Stomach (tissue), 9 donors: Measurements from ENCODE around the gene SSH2. TPM values are rescaled to one million over a fixed set of nuclear protein-coding genes. Genes with fewer than 3 reads are reported as not detected.
"Not testable (repeated sequence)": the region's sequence is repeated elsewhere in the genome, so short reads cannot be mapped to it uniquely, and the experiment has no call there.

ENCODE experiments used
- DNase-seq, 2 donors: peaks; one replicate each; pipeline versions ENCODE4 v3.0.0 to v3.0.0-alpha.2; 2013 to 2019
- H3K27ac ChIP-seq, 5 donors: fragments of 200-600 bp in 4 of 5; sonication (generic) in 4 of 5; one replicate each; pipeline ENCODE4 v1.5.1; 2013 to 2019; ENCODE audit warnings: mild to moderate bottlenecking in 1 of 5, moderate library complexity in 1 of 5
- H3K27me3 ChIP-seq, 3 donors: fragments of 200-600 bp; sonication (generic); one replicate each; pipeline ENCODE4 v1.5.1; 2017 to 2019; ENCODE audit warnings: mixed run types in 1 of 3
- H3K36me3 ChIP-seq, 4 donors: fragments of 200-600 bp; sonication (generic); 1 replicate in 3 of 4; 2 replicates in 1 of 4; pipeline ENCODE4 v1.5.1; 2016 to 2019
- H3K4me1 ChIP-seq, 4 donors: fragments of 200-600 bp; sonication (generic); one replicate each; pipeline ENCODE4 v1.5.1; 2016 to 2019
- H3K4me3 ChIP-seq, 4 donors: fragments of 200-600 bp; sonication (generic) in 3 of 4; one replicate each; pipeline ENCODE4 v1.5.1; 2016 to 2019; ENCODE audit warnings: mild to moderate bottlenecking in 1 of 4
- H3K9me3 ChIP-seq, 4 donors: fragments of 200-600 bp; sonication (generic); one replicate each; pipeline ENCODE4 v1.5.1; 2016 to 2019
- CTCF ChIP-seq, 7 experiments: fragments of 450-650 bp in 4 of 7; fragments of 200-600 bp in 3 of 7; sonication (generic) in 3 of 7; IDR thresholded peaks; one replicate each; pipeline ENCODE4 v1.5.1; 2016 to 2019; ENCODE audit warnings: antibody characterized with exemption in 7 of 7, control low read depth in 2 of 7, mild to moderate bottlenecking in 1 of 7
- EP300 ChIP-seq: sonication (generic); formaldehyde crosslinking; IDR thresholded peaks from one replicate; pipeline ENCODE4 v1.6.1; 2017; ENCODE audit warnings: antibody characterized with exemption
- POLR2A ChIP-seq, 4 donors: fragments of 450-650 bp; IDR thresholded peaks; one replicate each; pipeline ENCODE4 v1.6.1; 2016; ENCODE audit warnings: antibody characterized with exemption in 4 of 4, control low read depth in 2 of 4, mild to moderate bottlenecking in 1 of 4, moderate library complexity in 1 of 4
- POLR2AphosphoS5 ChIP-seq, 3 donors: sonication (generic); formaldehyde crosslinking; IDR thresholded peaks; one replicate each; pipeline ENCODE4 v1.6.1; 2016; ENCODE audit warnings: antibody characterized with exemption in 3 of 3
- WGBS, 5 donors: extraction: QIAGEN DNeasy Blood & Tissue Kit in 3 of 5; methylation state at CpG; one replicate each; pipeline versions ENCODE4 v1.1.5 to v1.1.7; 2013 to 2018; 5-methylcytosine and 5-hydroxymethylcytosine counted together
- intact Hi-C: fragments of 100-400 bp; cut with DNase I; formaldehyde crosslinking; loops from one replicate; pipeline ENCODE4 v1.15.1; 2023; ENCODE audit warnings: low total_unique reads
- polyA plus RNA-seq, 3 donors: library from polyadenylated mRNA; stranded (reverse); fragments of 200-250 nt; gene quantifications; one replicate each; pipeline ENCODE4 v1.2.3, GENCODE V29; 2013
- total RNA-seq, 5 donors: library from RNA; depleted of rRNA; stranded (reverse); fragments of >200 nt; gene quantifications; one replicate each; pipeline versions ENCODE4 v1.1.0 to v1.2.3, GENCODE V29; 2014 to 2016
- donor health status: healthy with polysubstance abuse.
- donor health status: Bipolar disorder and iron deficiency.
- donor health status: healthy.

Gene SSH2
- total and polyA plus RNA-seq, 8 donors: 7.8 to 44.9 (median 24.1) TPM

GRCh38 chr17:29905086-29905878, 24.7 kb downstream of the SSH2 start:
- H3K9me3 ChIP-seq: peaks cover 0 to 7% (median 0%) of the 10 kb centered on the region in 4 donors
- peaks cover 0 to 13% (median 6%) of the 10 kb centered on the region in 4 donors for H3K4me1 ChIP-seq
- WGBS, 5 donors: 84 to 96% (median 93%) methylated on average over 3 of the region's 3 CpGs
- no peak for DNase-seq
- H3K4me3 ChIP-seq: no peak overlapping the region
- no peak overlapping the region for H3K27ac ChIP-seq
- H3K36me3 ChIP-seq: no peaks in the 10 kb centered on the region
- intact Hi-C loops: no loop called here
- TF ChIP-seq EP300 (no peak), POLR2A (IDR thresholded peaks at IDR 0.05) (no peak), CTCF (IDR thresholded peaks at IDR 0.05) (no peak), POLR2AphosphoS5 (IDR thresholded peaks at IDR 0.05) (no peak)
- H3K27me3 ChIP-seq: no peaks in the 10 kb centered on the region

- Histone ChIP-seq H3K4me1 (peaks cover 0 to 7% (median 0%) of the 10 kb centered on the region in 4 donors), H3K9me3 (peaks cover 0 to 7% (median 0%) of the 10 kb centered on the region in 4 donors), H3K27me3 (no peaks in the 10 kb centered on the region), H3K4me3 (no peak overlapping the region), H3K27ac (no peak overlapping the region), H3K36me3 (no peaks in the 10 kb centered on the region)
- no peak for DNase-seq
- 94 to 97% (median 97%) methylated on average over 2 of the region's 2 CpGs for WGBS, 5 donors
- intact Hi-C loops: no loop called here
- TF ChIP-seq EP300 (no peak), POLR2A (IDR thresholded peaks at IDR 0.05) (no peak), CTCF (IDR thresholded peaks at IDR 0.05) (no peak), POLR2AphosphoS5 (IDR thresholded peaks at IDR 0.05) (no peak)
These were observed 26.6 kb downstream of the SSH2 start for GRCh38 chr17:29903471-29903870.

DNA sequence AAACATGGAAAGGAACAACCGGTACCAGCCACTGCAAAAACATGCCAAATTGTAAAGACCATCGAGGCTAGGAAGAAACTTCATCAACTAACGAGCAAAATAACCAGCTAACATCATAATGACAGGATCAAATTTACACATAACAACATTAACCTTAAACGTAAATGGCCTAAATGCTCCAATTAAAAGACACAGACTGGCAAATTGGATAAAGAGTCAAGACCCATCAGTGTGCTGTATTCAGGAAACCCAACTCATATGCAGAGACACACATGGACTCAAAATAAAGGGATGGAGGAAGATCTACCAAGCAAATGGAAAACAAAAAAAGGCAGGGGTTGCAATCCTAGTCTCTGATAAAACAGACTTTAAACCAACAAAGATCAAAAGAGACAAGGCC, 32.9 kb downstream of the SSH2 start:
- H3K36me3 ChIP-seq, H3K27me3 ChIP-seq, H3K4me1 ChIP-seq, H3K4me3 ChIP-seq, H3K9me3 ChIP-seq, DNase-seq, intact Hi-C loops, H3K27ac ChIP-seq: not testable (repeated sequence)
- WGBS, 5 donors: 90 to 98% (median 95%) methylated on average over 4 of the region's 4 CpGs

DNA sequence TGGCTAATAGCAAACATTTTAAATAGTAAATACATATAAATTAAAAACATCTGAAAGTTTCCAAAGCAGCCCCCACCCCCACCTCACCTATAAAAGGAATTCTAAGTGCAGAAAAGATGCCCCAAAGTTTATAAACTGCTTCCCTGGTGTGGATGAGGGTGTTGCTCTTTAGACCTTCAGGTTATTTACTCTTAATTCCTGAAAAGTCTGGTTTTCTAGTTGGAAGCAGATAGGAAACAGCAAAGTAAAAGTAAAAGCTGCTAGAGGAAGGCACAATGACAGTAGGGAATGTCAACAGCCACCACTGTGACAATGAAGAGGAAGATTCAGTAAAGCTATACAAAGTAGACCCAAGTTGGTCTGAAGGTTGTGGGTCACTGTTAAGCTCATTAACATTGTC, 37.8 kb downstream of the SSH2 start:
- intact Hi-C loops: no loop called here
- Histone ChIP-seq H3K4me3 (no peak overlapping the region), H3K36me3 (peaks cover 0 to 6% (median 2%) of the 10 kb centered on the region in 4 donors), H3K27ac (no peak overlapping the region), H3K27me3 (no peaks in the 10 kb centered on the region), H3K9me3 (no peaks in the 10 kb centered on the region), H3K4me1 (no peaks in the 10 kb centered on the region)
- TF ChIP-seq POLR2AphosphoS5 (IDR thresholded peaks at IDR 0.05) (no peak), POLR2A (IDR thresholded peaks at IDR 0.05) (no peak), CTCF (IDR thresholded peaks at IDR 0.05) (no peak), EP300 (no peak)
- DNase-seq: no peak

DNA sequence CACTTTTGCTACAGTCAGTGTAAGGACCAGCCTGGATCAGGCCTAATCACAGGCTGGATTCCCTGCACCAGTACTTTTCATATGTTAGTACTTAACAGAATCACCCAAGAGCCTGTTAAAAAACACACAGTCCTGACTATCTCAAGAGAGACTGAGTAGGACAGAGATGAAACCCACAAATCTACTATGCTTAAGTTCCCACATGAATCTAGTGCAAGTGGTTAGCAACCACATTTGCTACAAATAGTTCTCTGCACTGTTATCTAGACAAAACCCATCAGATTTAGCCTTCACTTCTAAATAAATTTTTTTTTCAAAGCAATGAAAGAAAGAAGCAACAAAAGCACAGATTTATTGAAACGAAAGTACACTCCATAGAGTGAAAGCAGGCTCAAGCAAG, 38.9 kb downstream of the SSH2 start:
- 88 to 94% (median 92%) methylated on average over 1 of the region's 1 CpG for whole genome bisulfite sequencing, 5 donors
- Histone ChIP-seq H3K4me1 (no peaks in the 10 kb centered on the region), H3K27ac (no peak overlapping the region), H3K9me3 (no peaks in the 10 kb centered on the region), H3K4me3 (no peak overlapping the region), H3K36me3 (peaks cover 0 to 6% (median 2%) of the 10 kb centered on the region in 4 donors), H3K27me3 (no peaks in the 10 kb centered on the region)
- TF ChIP-seq EP300: no peak
- TF ChIP-seq CTCF (IDR thresholded peaks at IDR 0.05): no peak
- TF ChIP-seq POLR2A (IDR thresholded peaks at IDR 0.05): no peak
- TF ChIP-seq POLR2AphosphoS5 (IDR thresholded peaks at IDR 0.05): no peak
- no peak for DNase-seq
- intact Hi-C loops: no loop called here
